Left lung (tissue), 10 donors: ENCODE measurements around the gene RHOT2. TPM values are rescaled to one million over a fixed set of nuclear protein-coding genes. Genes with fewer than 3 reads are reported as not detected.

Experiments
- ATAC-seq: fragments of 200-7000 bp; cut with Tn5 transposase; one replicate; pipeline ENCODE4 v1.9.1; 2020; ENCODE audit warnings: moderate library complexity
- DNase-seq, 4 donors: peaks; one replicate each; pipeline ENCODE4 v3.0.0-alpha.2; 2013 to 2020
- H3K27ac ChIP-seq, 2 donors: fragments of 200-600 bp; sonication (generic) in 1 of 2; one replicate each; pipeline versions ENCODE4 v1.5.0 to v1.8.0; 2020 to 2021
- H3K27me3 ChIP-seq, 2 donors: fragments of 200-600 bp; sonication (generic) in 1 of 2; one replicate each; pipeline versions ENCODE4 v1.5.0 to v1.8.0; 2020 to 2021
- H3K36me3 ChIP-seq, 2 donors: fragments of 200-600 bp; sonication (generic) in 1 of 2; one replicate each; pipeline versions ENCODE4 v1.5.0 to v1.8.0; 2020 to 2021
- H3K4me1 ChIP-seq, 2 donors: fragments of 200-600 bp; one replicate each; pipeline ENCODE4 v1.8.0; 2021
- H3K4me3 ChIP-seq, 2 donors: fragments of 200-600 bp; sonication (generic) in 1 of 2; one replicate each; pipeline versions ENCODE4 v1.5.0 to v1.8.0; 2020 to 2021; ENCODE audit warnings: mild to moderate bottlenecking in 1 of 2
- H3K9me3 ChIP-seq, 2 donors: fragments of 200-600 bp; sonication (generic) in 1 of 2; one replicate each; pipeline versions ENCODE4 v1.5.0 to v1.8.0; 2020 to 2021
- intact Hi-C, 2 donors: fragments of 100-400 bp; cut with DNase I; formaldehyde crosslinking; loops; one replicate each; pipeline versions ENCODE4 v1.11.2 to v1.14.2; 2022
- polyA plus RNA-seq, 6 donors: library from polyadenylated mRNA; unstranded; fragments of 120-200 nt; gene quantifications; one replicate each; pipeline ENCODE4 v1.2.1, GENCODE V29; 2013; ENCODE audit not compliant: insufficient read length in 6 of 6
- total RNA-seq, 2 donors: library from RNA; stranded (reverse); fragmentation: NEBNext Ultra II Directional; extraction: Animal tissue kit (Norgen Biotek cat#: 25700); gene quantifications; one replicate each; pipeline ENCODE4 v1.2.1, GENCODE V29; 2021
- TF ChIP-seq, protein P1 (sequence below), 2 donors: fragments of 200-600 bp; sonication (generic) in 1 of 2; IDR thresholded peaks; one replicate each; pipeline versions ENCODE4 v1.5.0 to v1.8.0; 2021; ENCODE audit warnings: antibody characterized with exemption in 2 of 2
- donor health status: DM: no; HTN: yes; CAD: no.
- donor health status: DM: no; HTN: no; CAD: no.

The RHOT2 gene
- total and polyA plus RNA-seq, 8 donors: 59.8 to 104 (median 76.3) TPM

DNA sequence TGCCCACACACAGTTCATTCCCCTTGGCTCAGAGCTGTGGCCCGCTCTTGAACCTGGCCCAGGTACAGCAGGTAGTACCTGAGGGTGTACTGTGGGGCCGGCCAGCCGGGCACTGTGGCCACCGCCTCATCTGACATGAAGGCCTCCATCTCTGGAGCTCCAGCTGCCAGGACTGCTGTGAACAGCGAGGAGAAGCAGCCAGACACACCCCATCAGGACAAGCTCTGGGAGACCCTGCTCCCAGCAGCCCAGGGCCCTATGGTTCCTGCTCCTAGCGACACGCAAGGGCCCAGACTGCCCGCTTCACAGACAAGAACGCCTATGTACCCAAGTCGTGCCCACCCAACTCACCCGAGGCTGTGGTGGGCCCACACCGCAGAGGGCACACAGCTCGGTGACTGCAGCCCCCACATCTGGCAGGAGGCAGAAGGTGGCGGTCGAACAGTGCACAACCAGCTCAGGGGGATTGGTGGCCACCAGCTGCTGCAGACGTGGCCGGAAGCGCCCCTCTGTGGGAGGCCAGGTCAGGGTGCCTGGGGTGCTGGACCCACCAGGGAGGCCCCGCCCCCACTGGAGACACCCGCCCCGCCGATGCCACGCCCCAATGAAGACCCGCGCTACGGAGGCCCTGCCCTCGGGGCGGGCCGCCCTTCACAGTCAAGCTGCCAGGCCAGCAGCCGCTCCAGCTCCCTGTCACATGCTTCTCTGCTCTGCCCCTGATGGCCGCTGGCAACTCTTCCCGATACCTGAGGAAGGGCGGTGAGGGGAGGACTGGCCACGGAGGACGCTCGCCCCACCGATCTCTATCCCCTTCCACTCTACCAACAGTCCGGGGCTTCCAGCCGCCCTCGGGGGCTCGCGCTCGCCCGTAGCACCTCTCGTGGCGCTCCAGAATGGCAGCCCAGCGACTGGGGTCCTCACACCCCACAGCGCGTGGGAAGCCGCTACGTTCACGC is 11.2 kb downstream of the RHOT2 start:
- peak; percentile 25 for ATAC-seq
- peak in 3 of 4 donors; percentile 80 to 89 (median 80) for DNase-seq
- H3K9me3 ChIP-seq: no peaks in the 10 kb centered on the region
- peak overlapping the region; percentile 34 to 70 for H3K4me3 ChIP-seq
- peaks cover 0 to 33% of the 10 kb centered on the region in 2 donors for H3K27me3 ChIP-seq
- H3K4me1 ChIP-seq: peaks cover 30 to 68% of the 10 kb centered on the region in 2 donors
- H3K27ac ChIP-seq: peak overlapping the region; percentile 65 to 67
- TF ChIP-seq, protein P1, sequence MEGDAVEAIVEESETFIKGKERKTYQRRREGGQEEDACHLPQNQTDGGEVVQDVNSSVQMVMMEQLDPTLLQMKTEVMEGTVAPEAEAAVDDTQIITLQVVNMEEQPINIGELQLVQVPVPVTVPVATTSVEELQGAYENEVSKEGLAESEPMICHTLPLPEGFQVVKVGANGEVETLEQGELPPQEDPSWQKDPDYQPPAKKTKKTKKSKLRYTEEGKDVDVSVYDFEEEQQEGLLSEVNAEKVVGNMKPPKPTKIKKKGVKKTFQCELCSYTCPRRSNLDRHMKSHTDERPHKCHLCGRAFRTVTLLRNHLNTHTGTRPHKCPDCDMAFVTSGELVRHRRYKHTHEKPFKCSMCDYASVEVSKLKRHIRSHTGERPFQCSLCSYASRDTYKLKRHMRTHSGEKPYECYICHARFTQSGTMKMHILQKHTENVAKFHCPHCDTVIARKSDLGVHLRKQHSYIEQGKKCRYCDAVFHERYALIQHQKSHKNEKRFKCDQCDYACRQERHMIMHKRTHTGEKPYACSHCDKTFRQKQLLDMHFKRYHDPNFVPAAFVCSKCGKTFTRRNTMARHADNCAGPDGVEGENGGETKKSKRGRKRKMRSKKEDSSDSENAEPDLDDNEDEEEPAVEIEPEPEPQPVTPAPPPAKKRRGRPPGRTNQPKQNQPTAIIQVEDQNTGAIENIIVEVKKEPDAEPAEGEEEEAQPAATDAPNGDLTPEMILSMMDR (IDR thresholded peaks at IDR 0.05): no peak
- H3K36me3 ChIP-seq: peaks cover 0 to 30% of the 10 kb centered on the region in 2 donors
- intact Hi-C loops: no loop called here

DNA sequence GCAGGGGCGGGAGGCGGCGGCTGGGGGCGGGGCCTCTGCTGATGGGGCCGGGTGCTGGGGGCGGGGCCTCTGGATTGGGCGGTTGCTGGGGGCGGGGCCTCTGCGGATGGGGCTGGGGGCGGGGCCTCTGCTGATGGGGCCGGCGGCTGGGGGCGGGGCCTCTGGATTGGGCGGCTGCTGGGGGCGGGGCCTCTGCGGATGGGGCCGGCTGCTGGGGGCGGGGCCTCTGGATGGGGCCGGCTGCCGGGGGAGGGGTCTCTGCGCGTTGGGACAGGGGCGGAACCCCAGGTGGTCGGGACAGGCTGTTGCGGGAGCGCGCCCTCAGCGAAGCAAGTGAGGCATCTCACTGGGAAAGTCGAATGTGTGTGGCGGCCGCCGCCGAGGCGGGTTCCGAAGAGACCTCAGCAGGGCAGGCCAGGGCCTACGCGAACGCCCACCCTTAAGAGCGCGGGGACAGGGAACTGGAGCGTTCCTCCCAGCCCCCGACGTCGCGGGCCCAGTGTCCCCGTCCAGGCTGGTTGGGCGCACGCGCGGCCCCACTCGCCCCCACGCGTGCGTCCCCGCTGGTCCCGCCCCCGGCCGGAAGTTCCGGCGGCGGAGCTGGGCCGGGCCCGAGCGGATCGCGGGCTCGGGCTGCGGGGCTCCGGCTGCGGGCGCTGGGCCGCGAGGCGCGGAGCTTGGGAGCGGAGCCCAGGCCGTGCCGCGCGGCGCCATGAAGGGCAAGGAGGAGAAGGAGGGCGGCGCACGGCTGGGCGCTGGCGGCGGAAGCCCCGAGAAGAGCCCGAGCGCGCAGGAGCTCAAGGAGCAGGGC is 12.1 kb downstream of the RHOT2 start, which contains the start of gene STUB1:
Gene STUB1, plus strand, starts transcription at position 597 of the 811 bp plus-strand sequence. Its CDS starts 116 bp downstream, at position 713.
- peaks cover 0 to 25% of the 10 kb centered on the region in 2 donors for H3K36me3 ChIP-seq
- peaks cover 33 to 65% of the 10 kb centered on the region in 2 donors for H3K4me1 ChIP-seq
- H3K27me3 ChIP-seq: peaks cover 0 to 26% of the 10 kb centered on the region in 2 donors
- TF ChIP-seq, protein P1 (IDR thresholded peaks at IDR 0.05): no peak
- DNase-seq (peak; percentile 80 to 94 (median 88)), ATAC-seq (peak; percentile 80)
- peak within 1 kb of the TSS; percentile 62 to 70 for H3K4me3 ChIP-seq
- intact Hi-C loops: no loop called here
- H3K9me3 ChIP-seq: no peaks in the 10 kb centered on the region
- peak within 1 kb of the TSS; percentile 80 to 91 for H3K27ac ChIP-seq

DNA sequence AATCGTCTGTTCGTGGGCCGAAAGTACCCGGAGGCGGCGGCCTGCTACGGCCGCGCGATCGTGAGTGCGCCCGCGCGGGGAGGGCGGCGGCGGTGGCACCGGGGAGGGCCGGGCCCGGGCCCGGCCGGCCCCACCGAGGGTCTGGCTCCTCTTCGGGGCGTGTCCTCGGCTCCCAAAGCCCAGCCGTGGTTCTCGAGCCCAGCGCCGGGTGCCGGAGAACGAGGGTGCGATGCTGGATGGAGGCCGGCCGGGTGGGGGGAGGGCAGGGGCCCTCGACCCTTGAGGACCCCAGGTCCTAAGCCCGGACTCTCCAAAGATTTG is 12.7 kb downstream of the RHOT2 start:
- ATAC-seq (no peak), DNase-seq (no peak)
- H3K36me3 ChIP-seq: peaks cover 0 to 31% of the 10 kb centered on the region in 2 donors
- peaks cover 30 to 64% of the 10 kb centered on the region in 2 donors for H3K4me1 ChIP-seq
- TF ChIP-seq, protein P1 (IDR thresholded peaks at IDR 0.05): no peak
- peak overlapping the region; percentile 80 to 91 for H3K27ac ChIP-seq
- intact Hi-C loops: no loop called here
- H3K27me3 ChIP-seq: peaks cover 0 to 21% of the 10 kb centered on the region in 2 donors
- H3K9me3 ChIP-seq: no peaks in the 10 kb centered on the region
- H3K4me3 ChIP-seq: peak overlapping the region; percentile 62 to 70

DNA sequence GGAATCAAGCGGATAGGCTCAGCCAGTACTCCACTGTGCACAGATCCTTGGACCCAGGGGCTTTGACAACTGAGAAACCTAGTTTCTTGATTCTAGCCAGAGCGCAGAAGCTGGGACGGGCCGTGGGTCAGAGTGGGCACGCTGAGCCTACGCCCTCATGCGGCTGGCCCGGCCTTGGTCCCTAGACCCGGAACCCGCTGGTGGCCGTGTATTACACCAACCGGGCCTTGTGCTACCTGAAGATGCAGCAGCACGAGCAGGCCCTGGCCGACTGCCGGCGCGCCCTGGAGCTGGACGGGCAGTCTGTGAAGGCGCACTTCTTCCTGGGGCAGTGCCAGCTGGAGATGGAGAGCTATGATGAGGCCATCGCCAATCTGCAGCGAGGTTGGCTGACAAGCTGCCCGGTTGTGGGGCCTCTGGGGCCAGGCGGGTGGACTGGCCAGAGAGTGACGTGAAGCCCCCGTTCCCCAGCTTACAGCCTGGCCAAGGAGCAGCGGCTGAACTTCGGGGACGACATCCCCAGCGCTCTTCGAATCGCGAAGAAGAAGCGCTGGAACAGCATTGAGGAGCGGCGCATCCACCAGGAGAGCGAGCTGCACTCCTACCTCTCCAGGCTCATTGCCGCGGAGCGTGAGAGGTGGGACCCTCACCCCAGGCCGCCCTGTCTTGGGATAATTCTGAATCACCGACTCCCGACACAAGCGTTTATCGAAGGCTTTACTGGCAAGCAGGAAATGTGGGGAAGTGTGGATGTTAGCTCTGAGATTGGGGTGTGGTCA is 13.2 kb downstream of the RHOT2 start:
- H3K4me1 ChIP-seq: peaks cover 30 to 68% of the 10 kb centered on the region in 2 donors
- TF ChIP-seq, protein P1 (IDR thresholded peaks at IDR 0.05): no peak
- H3K36me3 ChIP-seq: peaks cover 0 to 35% of the 10 kb centered on the region in 2 donors
- intact Hi-C loops: no loop called here
- DNase-seq: peak in 1 of 4 donors; percentile 56
- H3K27me3 ChIP-seq: peaks cover 0 to 15% of the 10 kb centered on the region in 2 donors
- no peak for ATAC-seq
- peak overlapping the region; percentile 80 to 91 for H3K27ac ChIP-seq
- no peaks in the 10 kb centered on the region for H3K9me3 ChIP-seq
- peak overlapping the region; percentile 62 to 70 for H3K4me3 ChIP-seq
